ENCODE data around the gene ATRN. TPM values are rescaled to one million over a fixed set of nuclear protein-coding genes. Genes with fewer than 3 reads are reported as not detected.

ATRN gene
- total RNA-seq, 1 donor from 2014 or later = 52.0 TPM

DNA sequence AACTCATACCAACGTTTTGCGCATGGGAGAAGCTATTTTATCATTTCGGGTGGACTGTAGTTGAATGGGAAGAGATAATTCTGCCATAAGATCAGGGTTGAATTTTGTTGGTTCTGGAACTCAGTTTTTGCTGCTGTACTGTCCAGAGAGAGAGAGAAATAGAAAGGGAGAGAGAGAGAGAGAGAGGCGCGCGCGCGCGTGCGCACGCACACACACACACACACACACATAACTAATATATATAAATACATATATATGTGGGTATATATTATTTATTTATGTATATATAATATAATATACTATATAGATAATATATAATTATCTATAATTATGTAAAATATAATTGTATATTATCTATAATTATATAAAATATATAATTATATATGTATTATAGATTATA, 21.9 kb downstream of the ATRN start:
- no peak overlapping the region for H3K27ac Mint-ChIP-seq (ENCODE audit: unreplicated experiment)
- no peaks in the 10 kb centered on the region for H3K4me1 Mint-ChIP-seq (ENCODE audit: low read depth)
- H3K9me3 Mint-ChIP-seq (ENCODE audit: low read depth) = no peaks in the 10 kb centered on the region
- no peak for DNase-seq (ENCODE audit: low spot score)
- TF ChIP-seq, protein P1, sequence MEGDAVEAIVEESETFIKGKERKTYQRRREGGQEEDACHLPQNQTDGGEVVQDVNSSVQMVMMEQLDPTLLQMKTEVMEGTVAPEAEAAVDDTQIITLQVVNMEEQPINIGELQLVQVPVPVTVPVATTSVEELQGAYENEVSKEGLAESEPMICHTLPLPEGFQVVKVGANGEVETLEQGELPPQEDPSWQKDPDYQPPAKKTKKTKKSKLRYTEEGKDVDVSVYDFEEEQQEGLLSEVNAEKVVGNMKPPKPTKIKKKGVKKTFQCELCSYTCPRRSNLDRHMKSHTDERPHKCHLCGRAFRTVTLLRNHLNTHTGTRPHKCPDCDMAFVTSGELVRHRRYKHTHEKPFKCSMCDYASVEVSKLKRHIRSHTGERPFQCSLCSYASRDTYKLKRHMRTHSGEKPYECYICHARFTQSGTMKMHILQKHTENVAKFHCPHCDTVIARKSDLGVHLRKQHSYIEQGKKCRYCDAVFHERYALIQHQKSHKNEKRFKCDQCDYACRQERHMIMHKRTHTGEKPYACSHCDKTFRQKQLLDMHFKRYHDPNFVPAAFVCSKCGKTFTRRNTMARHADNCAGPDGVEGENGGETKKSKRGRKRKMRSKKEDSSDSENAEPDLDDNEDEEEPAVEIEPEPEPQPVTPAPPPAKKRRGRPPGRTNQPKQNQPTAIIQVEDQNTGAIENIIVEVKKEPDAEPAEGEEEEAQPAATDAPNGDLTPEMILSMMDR (IDR thresholded peaks at IDR 0.05) = no peak
- no peaks in the 10 kb centered on the region for H3K27me3 Mint-ChIP-seq (ENCODE audit: low read depth)
- no peak overlapping the region for H3K4me3 Mint-ChIP-seq (ENCODE audit: unreplicated experiment)
- H3K36me3 Mint-ChIP-seq (ENCODE audit: low read depth) = no peaks in the 10 kb centered on the region

DNA sequence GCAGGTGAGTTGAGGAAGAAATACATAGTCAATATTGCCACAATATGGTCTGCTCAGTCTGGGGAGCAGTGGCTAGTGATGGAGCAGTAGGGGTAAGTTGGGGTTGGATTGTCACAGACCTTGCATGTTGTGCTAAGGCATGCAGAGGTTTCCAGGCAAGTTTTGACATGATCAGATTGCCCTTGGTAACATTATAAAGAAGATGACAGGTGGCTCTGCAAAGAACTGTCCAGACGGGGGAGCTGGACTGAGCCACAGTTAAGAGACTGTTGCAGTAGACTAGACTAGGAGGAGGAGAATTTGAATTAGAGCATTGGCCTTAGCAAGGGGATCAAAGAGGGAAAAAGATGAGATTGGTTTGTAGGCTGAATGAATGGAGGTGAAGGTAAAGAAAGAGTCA, 23.4 kb downstream of the ATRN start:
- Mint-ChIP-seq H3K9me3 (ENCODE audit: low read depth) (no peaks in the 10 kb centered on the region), H3K27ac (ENCODE audit: unreplicated experiment) (no peak overlapping the region), H3K36me3 (ENCODE audit: low read depth) (no peaks in the 10 kb centered on the region), H3K4me3 (ENCODE audit: unreplicated experiment) (no peak overlapping the region), H3K4me1 (ENCODE audit: low read depth) (no peaks in the 10 kb centered on the region), H3K27me3 (ENCODE audit: low read depth) (no peaks in the 10 kb centered on the region)
- no peak for DNase-seq (ENCODE audit: low spot score)
- TF ChIP-seq, protein P1 (IDR thresholded peaks at IDR 0.05) = no peak

DNA sequence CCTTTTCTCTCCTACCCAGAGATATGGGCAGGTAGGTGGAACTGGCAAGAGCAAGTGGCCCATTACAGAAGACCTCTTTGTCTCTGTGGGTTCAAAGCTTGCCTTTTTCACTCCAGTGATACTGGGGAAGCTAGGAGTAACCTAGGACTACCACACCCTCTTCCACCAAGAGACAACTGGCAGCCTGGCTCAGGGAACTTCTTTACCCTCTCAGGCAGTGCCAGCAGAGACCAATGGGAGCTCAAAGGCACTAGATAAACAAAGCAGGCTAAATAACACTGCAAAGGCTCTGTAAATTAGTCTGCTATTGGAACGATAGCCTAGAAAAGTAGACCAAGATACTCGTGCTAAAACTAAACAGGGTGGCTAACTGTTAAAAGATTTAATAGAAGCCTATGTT, 32.1 kb downstream of the ATRN start:
- Mint-ChIP-seq H3K4me1 (ENCODE audit: low read depth) (no peaks in the 10 kb centered on the region), H3K36me3 (ENCODE audit: low read depth) (no peaks in the 10 kb centered on the region), H3K27me3 (ENCODE audit: low read depth) (no peaks in the 10 kb centered on the region), H3K9me3 (ENCODE audit: low read depth) (no peaks in the 10 kb centered on the region), H3K4me3 (ENCODE audit: unreplicated experiment) (no peak overlapping the region), H3K27ac (ENCODE audit: unreplicated experiment) (no peak overlapping the region)
- no peak for DNase-seq (ENCODE audit: low spot score)
- TF ChIP-seq, protein P1 (IDR thresholded peaks at IDR 0.05) = no peak

DNA sequence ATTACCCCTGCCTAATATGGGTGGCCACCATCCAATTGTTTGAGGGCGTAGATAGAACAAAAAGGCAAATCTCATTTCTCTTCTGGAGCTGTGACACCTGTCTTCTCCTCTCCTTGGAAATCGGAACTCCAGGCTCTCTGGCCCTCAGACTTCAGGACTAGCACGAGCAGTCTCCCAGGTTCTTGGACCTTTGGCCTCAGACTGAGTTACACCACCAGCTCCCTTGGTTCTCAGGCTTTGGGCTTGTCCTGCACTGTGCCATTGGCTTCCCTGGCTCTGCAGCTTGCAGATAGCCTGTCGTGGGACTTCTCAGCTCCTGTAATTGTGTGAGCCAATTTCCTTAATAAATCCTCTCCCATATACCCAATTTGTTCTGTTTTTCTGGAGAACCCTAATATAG, 34.3 kb downstream of the ATRN start:
- TF ChIP-seq, protein P1 (IDR thresholded peaks at IDR 0.05) = no peak
- no peak for DNase-seq (ENCODE audit: low spot score)
- no peaks in the 10 kb centered on the region for H3K9me3 Mint-ChIP-seq (ENCODE audit: low read depth)
- peaks cover 9% of the 10 kb centered on the region for H3K4me1 Mint-ChIP-seq (ENCODE audit: low read depth)
- H3K27me3 Mint-ChIP-seq (ENCODE audit: low read depth) = no peaks in the 10 kb centered on the region
- no peak overlapping the region for H3K4me3 Mint-ChIP-seq (ENCODE audit: unreplicated experiment)
- no peaks in the 10 kb centered on the region for H3K36me3 Mint-ChIP-seq (ENCODE audit: low read depth)
- no peak overlapping the region for H3K27ac Mint-ChIP-seq (ENCODE audit: unreplicated experiment)

DNA sequence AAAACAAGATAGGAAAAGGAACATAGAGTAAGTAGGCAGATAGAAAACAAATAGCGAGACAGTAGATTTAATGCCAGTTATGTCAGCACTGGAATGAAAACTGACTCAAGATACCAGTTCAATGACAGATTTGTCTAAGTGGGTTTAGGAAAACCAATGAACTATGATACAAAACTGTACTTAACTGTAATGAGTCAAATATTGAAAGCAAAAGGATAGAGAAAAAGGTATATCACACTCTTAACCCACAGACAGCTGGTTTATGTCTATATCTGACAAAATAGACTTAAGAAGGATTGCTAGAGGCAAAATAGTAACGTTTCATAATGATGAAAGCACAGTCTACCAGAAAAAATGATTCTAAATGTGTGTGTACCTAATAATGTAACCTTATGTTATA, 38.2 kb downstream of the ATRN start:
- Mint-ChIP-seq H3K36me3 (ENCODE audit: low read depth) (no peaks in the 10 kb centered on the region), H3K9me3 (ENCODE audit: low read depth) (no peaks in the 10 kb centered on the region), H3K4me3 (ENCODE audit: unreplicated experiment) (no peak overlapping the region), H3K4me1 (ENCODE audit: low read depth) (peaks cover 12% of the 10 kb centered on the region), H3K27me3 (ENCODE audit: low read depth) (no peaks in the 10 kb centered on the region), H3K27ac (ENCODE audit: unreplicated experiment) (no peak overlapping the region)
- DNase-seq (ENCODE audit: low spot score) = no peak
- TF ChIP-seq, protein P1 (IDR thresholded peaks at IDR 0.05) = no peak
